ENCODE measurements around the gene EEF2K. TPM values are rescaled to one million over a fixed set of nuclear protein-coding genes. Genes with fewer than 3 reads are reported as not detected.
"Not testable (repeated sequence)": the region's sequence is repeated elsewhere in the genome, so short reads cannot be mapped to it uniquely, and the experiment has no call there.

Gene EEF2K
- total RNA-seq (10 to 100 TPM; 28.1 to 38.3 (median 31.4) TPM), polyA plus RNA-seq (15.0 TPM)
- long read RNA-seq, donor 1, full-length matches to known transcripts: 12 of 40 reads
- long read RNA-seq, donor 1, partial matches to known transcripts: 22 of 40 reads
- long read RNA-seq, donor 1, other reads (novel, unspliced or antisense): 6 of 40 reads
- long read RNA-seq, donor 2, full-length matches to known transcripts: 9 of 32 reads
- long read RNA-seq, donor 2, partial matches to known transcripts: 8 of 32 reads
- long read RNA-seq, donor 2, other reads (novel, unspliced or antisense): 15 of 32 reads
- long read RNA-seq, donor 3, full-length matches to known transcripts: 8 of 46 reads
- long read RNA-seq, donor 3, partial matches to known transcripts: 12 of 46 reads
- long read RNA-seq, donor 3, other reads (novel, unspliced or antisense): 26 of 46 reads
- long read RNA-seq, donor 4, full-length matches to known transcripts: 16 of 33 reads
- long read RNA-seq, donor 4, partial matches to known transcripts: 5 of 33 reads
- long read RNA-seq, donor 4, other reads (novel, unspliced or antisense): 12 of 33 reads

DNA sequence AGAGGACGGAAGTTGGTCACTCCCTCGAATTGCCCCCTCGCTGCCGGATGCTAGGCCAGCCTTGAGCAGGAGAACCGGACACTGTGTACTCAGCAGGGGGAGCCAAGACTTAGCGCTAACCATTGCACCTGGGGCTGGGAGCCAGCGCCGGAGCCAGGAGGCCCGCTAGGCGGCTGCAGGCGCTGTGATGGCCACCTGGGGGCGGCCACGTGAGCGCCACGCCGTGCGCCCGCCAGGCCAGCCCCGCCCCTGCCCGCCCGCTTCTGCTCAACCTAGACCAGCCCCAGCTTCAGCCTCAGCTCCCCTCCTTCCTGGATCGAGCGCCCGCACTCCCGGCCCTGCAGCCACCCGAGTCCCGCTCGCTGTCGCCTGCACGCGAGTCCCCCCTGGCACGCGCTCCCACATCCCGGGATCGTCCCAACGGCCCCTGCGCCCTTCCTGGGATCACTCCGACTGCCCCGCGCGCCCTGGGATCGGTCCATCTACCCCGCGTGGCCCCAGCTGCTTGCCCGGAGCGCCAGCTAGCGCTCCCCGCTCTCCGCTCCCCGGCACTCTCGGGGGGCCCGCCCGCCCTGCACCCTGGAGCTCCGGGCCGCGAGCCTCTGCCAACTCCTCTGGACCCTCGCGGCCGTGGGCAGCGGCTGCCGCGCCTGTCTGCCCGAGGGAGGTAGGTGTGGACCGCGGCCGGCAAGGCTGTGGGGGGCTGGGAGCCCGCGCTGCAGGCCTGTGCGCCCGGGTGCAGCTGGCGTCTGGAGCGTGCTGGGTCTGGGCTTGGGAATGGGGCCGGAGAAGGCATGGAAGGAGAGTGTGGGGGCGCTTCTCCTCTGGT is at the start of gene EEF2K:
EEF2K (plus strand) TSS at position 266 of the 829 bp plus-strand sequence. CDS start 19,452 bp downstream, outside the sequence.
- peak within 1 kb of the TSS; percentile 55 for H3K4me3 ChIP-seq (ENCODE audit: low read length)
- intact Hi-C loops (cut with DNase I): loop anchor here in 1 of 4 donors (5.0 kb wide), 1 partner anchor 91 kb away; the partner anchor contains the start of gene POLR3E
- peak within 1 kb of the TSS; percentile 61 for H3K27ac ChIP-seq (ENCODE audit: low read length)
- DNase-seq: peak; percentile 93 to 98 (median 97)
- under 1% methylated on average over 73 of the region's 74 CpGs for WGBS
- peak; percentile 95 for ATAC-seq
- no peaks in the 10 kb centered on the region for H3K27me3 ChIP-seq (ENCODE audit: control insufficient read depth, insufficient read depth)
- no peaks in the 10 kb centered on the region for H3K9me3 ChIP-seq (ENCODE audit: control insufficient read depth, low read length)
- H3K4me1 ChIP-seq (ENCODE audit: control insufficient read depth, insufficient read depth, low read length): peaks cover 8% of the 10 kb centered on the region

DNA sequence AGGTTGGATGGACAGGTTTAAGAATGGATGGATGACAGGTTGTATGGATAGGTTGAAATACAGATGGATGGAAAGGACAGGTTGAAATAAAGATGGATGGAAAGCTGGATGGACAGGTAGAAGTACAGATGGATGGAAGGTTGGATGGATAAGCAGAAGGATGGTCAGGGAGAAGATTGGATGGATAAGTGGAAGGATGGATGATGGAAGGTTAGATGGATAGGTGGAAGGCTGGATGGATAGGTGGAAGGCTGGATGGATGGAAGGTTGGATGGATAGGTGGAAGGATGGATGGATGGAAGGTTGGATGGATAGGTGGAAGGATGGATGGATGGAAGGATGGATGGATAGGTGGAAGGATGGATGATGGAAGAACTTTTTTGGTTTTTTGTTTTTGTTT is 44.7 kb upstream of the EEF2K start:
- Histone ChIP-seq H3K4me1 (ENCODE audit: control insufficient read depth, insufficient read depth, low read length) (peaks cover 2% of the 10 kb centered on the region), H3K27me3 (ENCODE audit: control insufficient read depth, insufficient read depth) (no peaks in the 10 kb centered on the region)
- no peak for ATAC-seq

DNA sequence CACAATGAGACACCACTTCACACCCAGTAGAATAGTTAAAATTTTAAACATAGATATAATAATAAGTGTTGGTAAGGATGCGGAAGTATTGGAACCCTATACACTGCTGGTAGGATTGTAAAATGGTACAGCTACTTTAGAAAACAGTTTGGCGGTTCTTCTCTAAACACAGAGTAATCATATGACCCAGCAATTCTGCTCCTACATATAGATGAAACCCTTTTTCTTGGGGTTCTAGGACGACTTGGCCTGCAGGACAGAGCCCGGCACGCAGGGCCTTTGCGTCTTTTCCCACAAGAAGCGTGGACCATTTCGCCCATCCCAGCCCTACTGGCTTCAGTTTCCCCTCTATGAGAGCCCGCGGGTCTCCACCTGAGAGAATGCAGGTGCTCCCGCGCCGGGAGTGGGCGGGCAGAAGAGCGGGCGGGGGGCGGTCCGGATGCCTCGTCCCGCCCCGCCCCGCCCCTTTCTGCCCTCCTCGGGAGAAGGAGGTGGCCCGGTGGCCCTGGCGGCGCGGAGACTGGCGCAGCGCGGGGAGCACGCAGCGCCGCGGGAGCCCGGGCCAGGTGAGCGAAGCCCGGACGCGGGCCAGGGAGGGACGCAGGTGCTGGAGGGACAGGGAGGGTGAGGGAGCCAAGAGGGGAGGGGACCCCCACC is 44.0 kb upstream of the EEF2K start, which contains the start of gene SDR42E2:
SDR42E2 (plus strand) TSS at position 508 of the 657 bp plus-strand sequence. CDS start 3,077 bp downstream, outside the sequence.
- 7% methylated on average over 40 of the region's 40 CpGs for WGBS
- H3K4me1 ChIP-seq (ENCODE audit: control insufficient read depth, insufficient read depth, low read length): peaks cover 2% of the 10 kb centered on the region

More for the DNA sequence above, 44.7 kb upstream of the EEF2K start:
- Histone ChIP-seq H3K27ac (ENCODE audit: low read length) (no peak overlapping the region), H3K9me3 (ENCODE audit: control insufficient read depth, low read length) (no peaks in the 10 kb centered on the region), H3K4me3 (ENCODE audit: low read length) (no peak overlapping the region)
- no peak for DNase-seq
- intact Hi-C loops (cut with DNase I): loop anchor here in 1 of 4 donors (10.0 kb wide), 1 partner anchor 57 kb away; no protein-coding TSS in a partner anchor

DNA sequence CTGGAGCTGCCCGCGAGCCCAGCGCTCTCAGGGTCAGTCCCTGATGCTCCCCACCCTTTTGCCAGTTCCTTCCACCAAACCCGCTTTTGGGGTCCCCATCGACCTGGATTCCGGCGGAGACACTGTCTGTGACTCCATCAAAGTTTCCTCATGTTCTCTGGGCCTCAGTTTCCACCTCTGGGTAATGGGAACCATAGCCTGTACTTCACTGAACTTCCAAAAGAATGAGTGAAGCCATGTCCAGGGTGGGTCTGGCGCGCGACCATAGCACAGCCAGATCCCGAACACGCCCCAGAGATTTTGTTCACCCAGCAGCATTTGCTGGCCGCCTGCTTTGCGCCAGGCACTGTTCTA is 43.4 kb upstream of the EEF2K start:
- Histone ChIP-seq H3K9me3 (ENCODE audit: control insufficient read depth, low read length) (no peaks in the 10 kb centered on the region), H3K27me3 (ENCODE audit: control insufficient read depth, insufficient read depth) (no peaks in the 10 kb centered on the region), H3K4me3 (ENCODE audit: low read length) (peak overlapping the region; percentile 27), H3K4me1 (ENCODE audit: control insufficient read depth, insufficient read depth, low read length) (peaks cover 2% of the 10 kb centered on the region), H3K27ac (ENCODE audit: low read length) (no peak overlapping the region)
- intact Hi-C loops (cut with DNase I): loop anchor here in 1 of 4 donors (10.0 kb wide), 1 partner anchor 58 kb away; no protein-coding TSS in a partner anchor
- ATAC-seq (no peak), DNase-seq (no peak)
- WGBS: 34% methylated on average over 14 of the region's 14 CpGs

More for the DNA sequence above, 44.0 kb upstream of the EEF2K start, which contains the start of gene SDR42E2:
- H3K27me3 ChIP-seq (ENCODE audit: control insufficient read depth, insufficient read depth): no peaks in the 10 kb centered on the region
- H3K9me3 ChIP-seq (ENCODE audit: control insufficient read depth, low read length): no peaks in the 10 kb centered on the region
- H3K27ac ChIP-seq (ENCODE audit: low read length): no peak within 1 kb of the TSS
- DNase-seq: no peak
- ATAC-seq: peak; percentile 22 to 39
- intact Hi-C loops (cut with DNase I): loop anchor here in 1 of 4 donors (10.0 kb wide), 1 partner anchor 57 kb away; no protein-coding TSS in a partner anchor
- peak within 1 kb of the TSS; percentile 27 for H3K4me3 ChIP-seq (ENCODE audit: low read length)

DNA sequence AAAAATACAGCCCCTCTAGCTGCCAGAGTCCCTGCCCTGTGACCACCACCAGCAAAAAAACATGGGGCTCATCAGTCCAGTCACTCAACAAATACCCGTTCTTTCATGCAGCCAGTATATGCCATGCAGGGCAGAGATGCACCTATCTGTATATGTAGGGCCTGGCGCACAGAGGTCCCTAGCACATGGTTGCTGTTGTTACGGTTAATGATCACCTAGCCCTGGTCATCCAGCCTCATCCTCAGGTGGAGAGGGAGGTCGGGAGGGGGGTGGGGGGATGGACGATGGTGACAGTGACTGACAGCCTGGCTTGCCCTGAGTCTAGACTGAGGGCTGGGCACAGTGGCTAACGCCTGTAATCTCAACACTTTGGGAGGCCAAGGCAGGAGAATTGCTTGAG is 42.3 kb upstream of the EEF2K start:
- intact Hi-C loops (cut with DNase I): loop anchor here in 1 of 4 donors (10.0 kb wide), 1 partner anchor 59 kb away; no protein-coding TSS in a partner anchor
- no peak overlapping the region for H3K27ac ChIP-seq (ENCODE audit: low read length)
- H3K4me3 ChIP-seq (ENCODE audit: low read length): no peak overlapping the region
- DNase-seq (no peak), ATAC-seq (no peak)
- H3K27me3 ChIP-seq (ENCODE audit: control insufficient read depth, insufficient read depth): no peaks in the 10 kb centered on the region
- H3K4me1 ChIP-seq (ENCODE audit: control insufficient read depth, insufficient read depth, low read length): peaks cover 2% of the 10 kb centered on the region
- WGBS: 87% methylated on average over 6 of the region's 6 CpGs
- H3K9me3 ChIP-seq (ENCODE audit: control insufficient read depth, low read length): no peaks in the 10 kb centered on the region

DNA sequence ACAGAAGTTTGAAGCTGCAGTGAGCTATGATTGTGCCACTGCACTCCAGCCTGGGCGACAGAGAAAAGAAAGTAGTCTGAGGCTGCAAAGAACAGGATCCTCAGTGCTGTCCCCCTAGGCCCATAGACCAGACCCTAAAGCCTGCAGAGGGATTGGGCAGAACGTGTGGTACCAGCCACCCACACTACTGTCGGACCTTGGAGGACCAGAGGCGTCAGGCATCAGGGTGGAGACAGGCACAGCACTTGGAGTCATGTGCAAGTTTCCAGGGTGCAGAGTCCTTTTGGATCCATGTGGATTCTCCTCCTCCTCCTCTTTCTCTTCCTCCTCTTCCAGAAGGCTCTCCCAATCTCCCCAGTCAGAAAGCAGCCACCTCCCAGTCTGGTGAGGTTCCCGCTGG is 41.6 kb upstream of the EEF2K start:
- WGBS: 86% methylated on average over 5 of the region's 5 CpGs

DNA sequence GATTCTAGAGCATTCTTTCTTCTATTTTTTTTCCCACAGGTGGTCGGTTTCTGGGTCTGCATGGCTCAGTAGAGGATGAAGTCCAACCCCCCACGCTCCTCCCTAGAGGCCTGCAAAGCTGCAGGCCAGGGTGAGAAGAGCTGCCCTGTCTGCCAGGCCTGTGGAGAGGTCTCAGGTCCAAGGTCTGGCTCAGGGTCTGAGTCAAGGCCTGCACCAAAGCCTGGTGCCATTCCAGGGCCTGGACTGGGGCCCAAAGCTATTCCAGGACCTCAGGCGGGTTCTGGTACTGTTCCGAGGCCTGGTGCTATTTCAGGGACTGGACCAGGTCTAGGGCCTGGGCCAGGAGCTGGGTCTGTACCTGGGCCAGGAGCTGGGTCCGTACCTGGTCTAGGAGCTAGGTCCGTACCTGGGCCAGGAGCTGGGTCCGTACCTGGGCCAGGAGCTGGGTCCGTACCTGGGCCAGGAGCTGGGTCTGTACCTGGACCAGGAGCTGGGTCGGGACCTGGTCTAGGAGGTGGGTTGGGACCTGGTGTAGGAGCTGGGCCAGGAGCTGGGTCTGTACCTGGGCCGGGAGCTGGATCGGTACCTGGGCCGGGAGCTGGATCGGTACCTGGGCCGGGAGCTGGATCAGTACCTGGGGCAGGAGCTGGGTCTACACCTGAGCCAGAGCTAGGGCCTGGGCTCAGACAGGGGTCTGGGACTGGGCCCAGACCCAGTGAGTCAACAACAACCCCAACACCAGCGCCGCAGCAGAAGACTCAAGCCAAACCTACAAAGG is 40.4 kb upstream of the EEF2K start:
- intact Hi-C loops (cut with DNase I): loop anchor here in 1 of 4 donors (10.0 kb wide), 1 partner anchor 61 kb away; no protein-coding TSS in a partner anchor
- ATAC-seq (no peak), DNase-seq (no peak)
- WGBS: 91% methylated on average over 16 of the region's 16 CpGs
- no peak overlapping the region for H3K4me3 ChIP-seq (ENCODE audit: low read length)
- H3K27ac ChIP-seq (ENCODE audit: low read length): no peak overlapping the region
- H3K27me3 ChIP-seq (ENCODE audit: control insufficient read depth, insufficient read depth): no peaks in the 10 kb centered on the region
- H3K9me3 ChIP-seq (ENCODE audit: control insufficient read depth, low read length): no peaks in the 10 kb centered on the region
- peaks cover 2% of the 10 kb centered on the region for H3K4me1 ChIP-seq (ENCODE audit: control insufficient read depth, insufficient read depth, low read length)

More for the DNA sequence above, 41.6 kb upstream of the EEF2K start:
- Histone ChIP-seq H3K4me1 (ENCODE audit: control insufficient read depth, insufficient read depth, low read length) (peaks cover 2% of the 10 kb centered on the region), H3K4me3 (ENCODE audit: low read length) (no peak overlapping the region), H3K27ac (ENCODE audit: low read length) (no peak overlapping the region), H3K9me3 (ENCODE audit: control insufficient read depth, low read length) (no peaks in the 10 kb centered on the region), H3K27me3 (ENCODE audit: control insufficient read depth, insufficient read depth) (no peaks in the 10 kb centered on the region)
- intact Hi-C loops (cut with DNase I): loop anchor here in 1 of 4 donors (10.0 kb wide), 1 partner anchor 60 kb away; no protein-coding TSS in a partner anchor
- DNase-seq (no peak), ATAC-seq (no peak)

DNA sequence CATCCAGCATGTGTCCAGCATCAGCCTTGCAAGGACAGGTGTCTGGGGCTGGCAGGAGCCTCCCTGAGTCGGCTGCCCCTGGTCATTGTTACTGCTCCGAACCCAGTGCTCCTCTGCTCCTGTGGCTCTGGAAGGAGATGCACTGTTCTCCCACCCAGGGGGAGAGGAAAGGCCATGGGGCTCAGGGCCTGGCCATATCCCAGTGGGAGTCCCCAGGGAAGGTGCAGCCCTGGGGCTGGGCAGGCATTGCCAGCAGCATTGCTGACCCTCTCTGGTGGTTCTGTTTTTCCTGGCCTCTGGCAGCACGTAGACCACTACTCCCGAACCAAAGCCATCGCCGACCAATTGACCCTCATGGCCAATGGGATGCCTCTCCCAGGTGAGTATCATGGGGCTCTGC is 34.1 kb upstream of the EEF2K start:
- no peaks in the 10 kb centered on the region for H3K4me1 ChIP-seq (ENCODE audit: control insufficient read depth, insufficient read depth, low read length)
- DNase-seq: no peak

DNA sequence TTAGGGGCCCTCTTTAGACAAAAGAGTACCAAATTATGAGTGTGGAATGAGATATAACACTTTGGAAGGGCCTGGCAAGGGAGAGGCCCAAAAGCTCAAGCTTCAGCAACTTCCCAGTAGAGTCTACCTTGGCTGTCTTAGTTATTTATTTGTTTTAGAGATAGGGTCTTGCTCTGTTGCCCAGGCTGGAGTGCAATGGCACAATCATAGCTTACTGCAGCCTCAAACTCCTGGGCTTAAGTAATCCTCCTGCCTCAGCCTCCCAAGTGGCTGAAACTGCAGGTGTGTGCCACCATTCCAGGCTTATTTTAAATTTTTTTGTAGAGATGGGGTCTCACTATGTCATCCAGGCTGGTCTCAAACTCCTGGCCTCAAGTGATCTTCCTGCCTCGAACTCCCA is 33.4 kb upstream of the EEF2K start:
- H3K27ac ChIP-seq (ENCODE audit: low read length); DNase-seq; H3K27me3 ChIP-seq (ENCODE audit: control insufficient read depth, insufficient read depth); H3K9me3 ChIP-seq (ENCODE audit: control insufficient read depth, low read length); H3K4me3 ChIP-seq (ENCODE audit: low read length); ATAC-seq; H3K4me1 ChIP-seq (ENCODE audit: control insufficient read depth, insufficient read depth, low read length); intact Hi-C loops (cut with DNase I): not testable (repeated sequence)
- 83% methylated on average over 1 of the region's 1 CpG for WGBS

More for the DNA sequence above, 34.1 kb upstream of the EEF2K start:
- Histone ChIP-seq H3K27ac (ENCODE audit: low read length) (no peak overlapping the region), H3K9me3 (ENCODE audit: control insufficient read depth, low read length) (no peaks in the 10 kb centered on the region), H3K4me3 (ENCODE audit: low read length) (no peak overlapping the region), H3K27me3 (ENCODE audit: control insufficient read depth, insufficient read depth) (no peaks in the 10 kb centered on the region)
- 92% methylated on average over 6 of the region's 6 CpGs for WGBS
- intact Hi-C loops (cut with DNase I): no loop called here
- ATAC-seq: no peak

Measured in right cardiac atrium (tissue), 5 donors.